Pons (tissue), 1 donor: ENCODE results near the gene DPF1.
A peak's percentile ranks its signal among the peaks of the same experiment; 100 is the strongest.

Experiments used
- DNase-seq: peaks from one replicate; pipeline ENCODE4 v3.0.0-alpha.2; 2016; ENCODE audit warnings: low spot score

DPF1 gene

DNA sequence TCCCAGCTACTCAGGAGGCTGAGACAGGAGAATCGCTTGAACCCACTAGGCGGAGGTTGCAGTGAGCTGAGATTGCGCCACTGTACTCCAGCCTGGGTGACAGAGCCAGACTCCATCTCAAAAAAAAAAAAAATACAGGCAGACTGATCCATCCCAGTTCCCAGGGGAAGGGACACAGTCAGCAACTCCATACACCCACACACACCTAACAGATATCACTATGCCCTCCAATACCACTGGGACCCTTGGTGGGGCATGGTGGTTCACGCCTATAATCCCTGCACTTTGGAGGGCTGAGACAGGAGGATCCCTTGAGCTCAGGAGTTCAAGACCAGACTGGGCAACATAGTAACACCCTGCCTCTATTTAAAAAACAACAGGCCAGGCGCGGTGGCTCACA lies 2.6 kb downstream of the DPF1 start:
- no peak for DNase-seq

DNA sequence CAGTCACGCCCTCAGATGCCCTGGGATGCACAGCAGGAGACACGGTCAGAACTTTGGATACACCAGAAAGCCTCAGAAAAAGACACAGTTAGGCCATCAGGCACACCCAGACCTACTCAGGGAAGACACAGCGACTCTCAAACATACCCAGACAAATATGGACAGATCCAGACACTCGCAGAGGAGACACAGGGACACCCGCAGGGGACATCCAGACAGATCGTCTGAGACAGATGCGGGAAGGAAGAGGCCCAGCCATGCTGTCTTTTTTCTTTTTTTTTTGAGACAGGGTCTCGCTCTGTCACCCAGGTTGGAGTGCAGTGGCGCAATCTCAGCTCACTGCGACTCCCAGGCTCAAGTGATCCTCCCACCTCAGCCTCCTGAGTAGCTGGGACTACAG lies 4.8 kb downstream of the DPF1 start:
- no peak for DNase-seq

- DNase-seq: no peak
Measured at GRCh38 chr19:38218204-38218603, 5.8 kb downstream of the DPF1 start.

DNA sequence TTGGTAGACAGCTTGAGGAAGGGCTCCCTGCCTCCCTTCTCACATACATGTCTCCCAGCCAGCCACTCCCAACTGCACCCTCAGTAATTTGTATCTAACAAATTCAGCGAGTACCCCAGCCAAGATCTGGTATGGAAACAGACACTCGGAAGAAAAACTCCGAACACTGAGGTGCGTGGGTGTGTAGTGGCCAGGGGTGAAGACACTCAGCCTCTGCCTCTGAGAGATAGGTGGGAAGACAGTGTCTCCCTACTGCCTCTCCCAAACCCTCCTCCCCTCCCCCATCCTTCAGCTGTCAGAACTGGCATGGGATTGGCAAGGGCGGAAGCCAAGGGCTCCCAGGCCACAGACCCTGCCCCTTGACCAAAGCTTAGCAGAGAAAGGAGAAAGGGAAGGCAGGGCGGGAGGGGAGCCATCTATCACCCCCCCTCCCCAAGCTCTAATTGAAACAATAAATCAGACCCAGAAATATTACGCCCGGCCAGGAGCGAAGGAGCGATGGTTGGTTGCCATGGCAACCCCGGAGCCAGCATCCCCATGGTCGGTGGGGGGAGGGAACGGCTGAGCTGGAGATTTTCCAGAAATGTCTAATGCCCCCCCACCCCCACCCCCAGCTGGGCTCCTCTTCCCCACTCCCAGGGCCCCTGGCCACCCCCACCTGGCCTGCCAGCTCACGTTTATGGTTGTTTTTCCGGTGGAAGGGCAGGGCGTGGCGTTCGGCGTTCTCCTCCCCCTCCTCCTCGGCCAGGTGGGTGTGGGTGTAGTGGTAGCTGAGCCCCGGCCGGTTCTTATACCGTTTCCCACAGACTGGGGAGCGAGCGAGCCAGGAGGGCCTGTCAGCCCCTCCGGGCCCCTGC lies 7.0 kb downstream of the DPF1 start:
- DNase-seq: no peak

GRCh38 chr19:38213911-38214625 lies 10.0 kb downstream of the DPF1 start:
- no peak for DNase-seq

GRCh38 chr19:38213469-38213868 lies 10.6 kb downstream of the DPF1 start:
- no peak for DNase-seq

GRCh38 chr19:38211766-38212165 lies 12.3 kb downstream of the DPF1 start:
- DNase-seq: no peak

DNA sequence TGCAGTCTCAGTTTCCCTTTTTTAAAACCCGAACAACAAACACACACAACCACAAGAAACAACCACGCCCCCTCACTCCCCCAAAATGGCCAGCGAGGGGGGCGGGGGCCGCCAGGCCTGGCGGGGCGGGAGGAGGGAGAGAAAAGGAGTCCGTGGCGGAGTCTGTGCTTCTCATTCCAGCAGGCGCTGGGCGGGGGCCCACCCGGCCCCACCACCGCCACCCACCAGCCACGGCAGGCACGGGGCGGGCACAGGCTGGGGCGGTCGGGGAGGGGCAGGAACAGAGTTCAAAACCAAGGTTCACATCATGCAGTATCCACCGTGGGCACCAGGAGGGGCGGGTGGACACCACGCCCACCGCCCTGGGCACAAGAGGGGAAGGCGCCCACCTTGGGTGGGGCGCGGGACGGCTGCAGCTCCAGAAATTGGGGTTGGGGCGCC lies 12.9 kb downstream of the DPF1 start:
- no peak for DNase-seq

DNA sequence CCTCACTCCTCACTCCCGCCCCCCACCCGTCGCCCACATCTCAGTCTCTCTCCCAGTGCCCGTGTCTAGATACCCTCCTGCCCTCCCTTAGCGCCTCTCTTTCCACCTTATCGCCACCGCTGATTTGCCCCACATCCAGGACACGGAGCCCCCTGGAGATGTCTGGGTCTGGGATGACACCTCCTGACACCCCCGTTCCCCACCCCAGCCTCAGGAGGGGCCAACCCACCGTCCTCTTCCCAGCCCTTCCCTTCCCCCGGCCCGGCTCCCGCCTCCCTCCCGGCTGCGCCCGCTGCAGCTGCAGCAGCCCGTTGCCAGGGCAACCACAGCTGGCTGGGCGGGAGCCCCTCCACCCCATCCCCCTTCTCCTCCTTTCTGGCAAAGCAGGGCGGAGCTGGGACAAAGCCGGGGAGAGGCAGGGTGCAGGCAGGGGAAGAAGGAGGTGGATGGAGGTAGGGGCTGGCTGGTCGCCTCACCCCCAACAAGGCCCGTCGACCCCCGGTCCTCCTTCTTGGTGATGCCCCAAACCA lies 13.5 kb downstream of the DPF1 start:
- peak; percentile 49 for DNase-seq

GRCh38 chr19:38209671-38210457 lies 14.2 kb downstream of the DPF1 start:
- DNase-seq: peak; percentile 57

DNA sequence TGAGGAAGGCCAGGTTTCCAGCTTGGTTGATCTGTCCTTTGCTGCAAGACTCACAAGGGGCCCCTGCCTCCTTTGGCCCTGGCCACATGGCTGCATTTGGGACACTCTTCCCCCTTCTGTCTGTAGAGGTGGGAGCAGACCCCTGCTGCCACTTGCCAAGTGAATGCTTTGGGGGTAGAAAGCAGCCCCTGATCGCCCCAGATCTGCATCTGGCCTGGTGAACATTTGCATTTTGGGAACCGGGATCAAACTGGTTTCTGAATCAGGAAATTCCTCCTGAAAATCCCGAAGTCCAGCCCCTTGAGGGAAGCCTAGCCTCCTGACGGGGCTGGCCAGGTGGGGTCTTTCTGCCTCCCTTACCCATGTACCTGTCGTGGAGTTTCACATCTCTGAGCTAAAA lies 14.9 kb downstream of the DPF1 start:
- DNase-seq: no peak

- DNase-seq: no peak
Measured at GRCh38 chr19:38208571-38208970, 15.5 kb downstream of the DPF1 start.

- DNase-seq: no peak
Measured at GRCh38 chr19:38207543-38207942, 16.5 kb downstream of the DPF1 start.

DNA sequence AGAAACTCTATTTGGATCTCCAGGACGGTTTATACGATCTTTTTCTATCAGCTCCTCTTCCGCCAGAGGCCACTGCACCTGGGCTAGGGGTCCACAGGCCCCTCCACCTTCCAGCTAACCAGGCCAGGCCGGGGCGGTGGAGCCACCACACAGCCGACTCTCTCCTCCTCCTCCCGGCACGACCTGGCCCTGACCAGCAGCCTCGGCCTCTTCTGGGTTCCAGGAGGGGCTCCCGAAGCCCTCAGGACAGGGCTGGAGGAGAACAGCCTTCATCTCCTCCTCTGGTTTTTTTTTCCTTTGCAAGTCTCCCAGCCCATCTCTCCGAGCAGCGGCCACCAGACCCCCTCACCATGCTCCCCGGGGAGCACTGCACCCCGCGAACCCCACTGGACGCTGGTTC lies 17.1 kb downstream of the DPF1 start:
- DNase-seq: no peak

- DNase-seq: no peak
Measured at GRCh38 chr19:38206006-38206745, 17.8 kb downstream of the DPF1 start.

DNA sequence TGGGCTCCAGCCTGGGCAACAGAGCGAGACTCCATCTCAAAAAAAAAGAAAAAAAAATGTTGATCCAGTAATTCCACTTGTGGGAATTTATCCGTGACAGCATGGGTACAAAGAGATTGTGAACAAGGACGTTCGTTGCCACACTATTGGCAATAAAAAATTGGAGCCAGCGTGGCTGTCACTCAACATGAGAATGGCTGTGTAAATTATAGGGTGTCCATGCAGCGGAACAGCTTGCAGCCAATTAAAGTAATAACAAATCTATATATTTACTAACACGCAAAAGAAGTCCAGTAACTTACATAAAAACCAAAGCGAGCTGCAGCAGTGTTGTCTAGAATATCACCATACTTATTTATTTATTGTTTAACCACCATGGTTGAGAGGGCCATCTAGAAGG lies 19.3 kb downstream of the DPF1 start:
- no peak for DNase-seq

GRCh38 chr19:38204096-38204495 lies 19.9 kb downstream of the DPF1 start:
- DNase-seq: no peak

DNA sequence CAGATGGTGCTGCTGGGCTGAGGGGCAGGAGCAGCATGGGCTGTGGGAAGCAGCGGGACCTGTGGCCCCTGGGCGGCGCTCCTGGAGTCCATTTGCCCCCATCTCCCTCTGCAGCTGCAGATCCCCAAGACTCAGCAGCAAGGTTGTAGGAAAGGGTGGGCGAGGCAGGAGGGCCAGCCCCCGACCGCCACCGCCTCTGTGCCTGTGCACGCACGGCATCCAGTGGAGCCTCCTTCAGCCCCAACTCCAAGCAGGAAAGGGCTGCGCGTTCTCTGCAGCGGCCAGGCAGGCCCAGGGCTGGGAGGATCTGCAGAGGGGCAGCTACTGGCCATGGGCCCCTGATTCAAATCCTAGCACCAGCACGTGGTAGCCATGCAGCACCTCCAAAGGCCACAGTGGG lies 20.8 kb downstream of the DPF1 start:
- DNase-seq: no peak

DNA sequence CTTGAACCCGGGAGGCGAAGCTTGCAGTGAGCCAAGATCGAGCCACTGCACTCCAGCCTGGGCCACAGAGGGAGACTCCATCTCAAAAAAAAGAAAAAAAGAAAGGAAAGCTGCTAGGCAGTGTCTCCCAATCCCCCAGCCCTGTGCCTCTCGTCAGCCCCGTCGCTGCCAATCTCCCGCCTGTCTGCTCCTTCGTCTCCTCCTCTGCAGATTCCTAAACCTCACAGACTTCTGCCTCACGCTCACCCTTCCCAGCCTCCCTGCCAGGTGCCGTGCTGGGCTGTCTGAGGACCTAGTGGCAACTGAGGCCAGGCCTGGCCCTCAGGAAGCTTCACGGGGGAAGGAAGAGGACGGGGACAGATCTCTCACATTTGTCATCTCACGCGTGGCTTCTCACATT lies 21.5 kb downstream of the DPF1 start:
- no peak for DNase-seq

GRCh38 chr19:38201731-38202130 lies 22.3 kb downstream of the DPF1 start:
- no peak for DNase-seq

DNA sequence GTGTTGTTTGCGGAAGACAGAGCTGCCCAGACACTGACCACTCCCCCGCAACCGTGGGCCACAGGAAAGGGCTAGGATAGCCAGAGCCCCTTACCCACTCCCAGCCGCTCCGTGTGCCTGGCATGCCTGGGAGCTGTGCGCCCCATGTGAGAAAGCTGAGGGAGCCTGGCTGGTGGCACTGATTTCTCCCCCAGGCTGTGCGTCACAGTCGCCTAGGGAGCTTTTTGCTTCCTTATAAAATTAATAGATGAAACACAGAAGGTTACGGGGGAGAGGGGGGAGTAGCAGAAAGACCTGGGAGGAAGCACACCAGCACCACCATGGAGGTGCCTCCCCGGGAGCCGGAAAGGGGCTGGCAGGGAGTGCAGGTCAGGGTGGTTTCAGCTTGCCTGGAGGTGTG lies 24.7 kb downstream of the DPF1 start:
- no peak for DNase-seq
